Raji (cell line): ENCODE data around the gene CSRNP3.

Experiments used
- POLR2A ChIP-seq: IDR thresholded peaks from 2 replicates; pipeline ENCODE4 v1.6.1; 2011; ENCODE audit warnings: low read depth, low read length, control low read depth; ENCODE audit not compliant: insufficient read depth

CSRNP3 gene

DNA sequence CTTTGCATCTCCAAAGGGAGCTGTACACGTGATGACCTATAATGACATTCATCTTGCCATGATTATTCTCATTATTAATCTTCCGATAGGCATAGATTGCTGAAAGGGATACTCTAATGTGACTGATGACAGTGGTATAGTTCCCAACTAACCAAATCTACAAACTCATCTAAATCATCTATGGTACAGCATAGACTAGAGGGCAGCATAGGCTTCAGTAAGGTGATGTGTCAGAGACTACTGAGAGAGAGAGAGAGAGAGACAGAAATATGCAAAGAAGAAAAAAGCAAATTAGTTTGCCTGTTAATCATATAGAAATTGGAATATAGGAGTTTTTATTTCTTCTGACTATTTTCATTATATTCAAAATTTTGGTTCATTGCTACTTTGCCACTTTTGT is 89.3 kb downstream of the CSRNP3 start:
- no peak for TF ChIP-seq POLR2A

DNA sequence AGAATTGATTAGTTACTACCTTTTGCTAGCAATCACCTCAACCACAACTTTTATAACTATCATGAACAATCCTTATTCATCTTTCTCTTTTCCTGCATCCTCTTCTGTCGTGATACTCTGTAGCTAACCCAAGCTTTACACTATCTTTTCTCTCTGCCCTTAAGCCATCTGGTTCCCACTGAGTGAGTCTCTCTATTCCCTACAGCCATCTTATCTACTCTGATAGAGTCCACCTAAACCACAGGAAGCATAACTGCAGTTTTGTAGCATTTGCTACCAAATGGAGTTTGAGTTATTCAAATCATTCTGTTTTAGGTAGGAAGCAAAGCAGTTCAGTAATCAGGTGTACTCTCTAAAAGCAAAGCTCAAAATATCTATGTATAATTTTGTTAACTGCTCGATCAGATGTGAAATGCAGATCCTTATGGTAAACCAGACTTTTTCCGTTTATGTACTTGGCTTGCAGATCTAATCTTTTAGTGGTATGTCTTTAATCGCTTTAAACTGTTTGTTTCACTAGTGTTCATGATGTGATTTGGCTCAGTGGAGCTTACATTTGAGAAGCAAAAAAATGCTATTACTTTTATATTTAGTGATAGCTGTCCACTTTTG is 91.0 kb downstream of the CSRNP3 start:
- no peak for TF ChIP-seq POLR2A

DNA sequence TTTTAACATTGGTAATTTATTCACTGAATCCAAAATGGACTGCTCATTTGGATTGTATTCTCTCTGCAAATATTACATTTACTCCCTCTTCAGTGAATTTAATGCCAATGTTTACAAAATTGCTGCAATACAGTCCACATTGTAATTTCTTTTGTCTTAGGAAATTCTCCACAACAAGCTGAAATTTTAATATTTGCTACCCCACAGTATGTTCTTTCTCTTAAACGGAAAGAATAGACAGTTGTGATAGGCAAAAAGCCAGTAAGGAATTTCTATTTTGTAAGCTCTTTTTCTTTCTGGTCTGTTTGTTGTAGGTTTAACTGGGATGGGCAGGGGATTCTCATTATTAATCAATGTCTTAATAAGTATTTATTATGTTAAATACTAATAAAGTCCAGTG is 92.0 kb downstream of the CSRNP3 start:
- TF ChIP-seq POLR2A, result no peak

DNA sequence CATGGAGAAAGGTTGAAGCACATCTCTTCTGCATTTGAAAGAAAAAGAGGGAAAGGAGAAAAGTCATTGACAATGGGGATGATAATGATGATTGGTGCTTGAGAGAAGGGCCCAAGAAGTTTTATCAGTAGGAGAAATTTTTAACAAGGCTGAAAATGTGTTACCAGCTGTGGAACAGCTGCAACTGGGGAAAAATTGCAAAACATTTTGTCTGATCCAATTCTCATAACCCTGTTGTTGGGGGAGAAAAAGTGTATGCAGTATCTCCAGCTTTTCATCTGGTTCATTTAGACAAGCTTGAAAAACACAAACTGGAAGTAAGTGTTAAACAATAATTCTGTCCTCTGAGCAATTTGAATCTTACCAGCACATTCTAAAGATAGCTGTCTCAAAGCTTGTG is 92.7 kb downstream of the CSRNP3 start:
- no peak for TF ChIP-seq POLR2A

DNA sequence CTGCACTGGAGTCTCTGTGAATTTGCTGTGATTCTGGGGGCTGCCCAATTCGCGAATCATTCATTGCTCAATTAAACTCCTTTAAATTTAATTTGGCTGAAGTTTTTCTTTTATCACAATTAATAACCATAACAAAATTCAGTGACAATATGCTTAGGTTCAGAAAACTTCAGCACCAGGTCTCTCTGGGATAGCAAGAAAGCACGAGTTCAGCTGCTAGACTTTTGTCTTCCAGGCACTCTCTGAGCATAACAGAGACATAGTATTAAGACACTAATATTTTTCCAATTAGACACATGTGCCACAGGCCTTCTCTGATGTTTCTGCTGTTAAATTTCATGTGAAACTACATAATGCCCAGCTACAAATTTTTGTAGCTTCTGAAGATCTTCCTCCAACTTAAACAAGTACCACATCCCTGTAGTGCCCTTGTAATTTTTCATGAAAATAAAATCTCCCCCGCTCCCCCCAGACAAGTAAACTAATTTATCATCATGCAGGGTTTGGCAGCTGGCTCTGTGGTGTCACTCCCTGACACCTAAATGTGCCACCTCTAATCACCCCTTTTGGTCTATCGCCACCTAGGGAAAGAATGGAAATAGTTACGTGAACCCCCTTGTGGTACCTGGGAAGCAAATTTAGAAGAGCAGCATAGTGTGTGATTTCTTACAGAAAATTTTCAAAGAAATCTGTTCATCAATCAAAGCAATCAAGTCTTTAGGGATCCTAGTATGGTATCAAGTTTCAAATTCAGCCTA is 94.1 kb downstream of the CSRNP3 start:
- TF ChIP-seq POLR2A, result no peak

DNA sequence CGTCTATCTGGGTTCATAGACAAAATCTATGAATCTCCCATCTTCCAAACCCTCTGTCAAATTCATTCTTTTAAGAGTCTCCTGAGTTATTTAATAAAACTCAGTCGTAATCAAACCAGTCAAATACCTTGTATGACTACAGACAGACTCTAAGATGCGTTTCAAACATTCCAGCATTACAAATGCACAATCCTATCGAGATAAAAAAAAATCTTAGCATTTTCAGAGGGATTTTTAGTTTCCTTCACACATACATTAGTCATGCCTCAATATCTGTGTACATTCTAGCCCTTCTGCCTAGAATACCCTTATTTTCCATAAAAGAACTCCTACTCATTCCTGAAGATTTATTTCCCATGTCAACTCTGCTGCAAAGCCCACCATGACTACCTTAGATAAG is 96.5 kb downstream of the CSRNP3 start:
- TF ChIP-seq POLR2A, result no peak

DNA sequence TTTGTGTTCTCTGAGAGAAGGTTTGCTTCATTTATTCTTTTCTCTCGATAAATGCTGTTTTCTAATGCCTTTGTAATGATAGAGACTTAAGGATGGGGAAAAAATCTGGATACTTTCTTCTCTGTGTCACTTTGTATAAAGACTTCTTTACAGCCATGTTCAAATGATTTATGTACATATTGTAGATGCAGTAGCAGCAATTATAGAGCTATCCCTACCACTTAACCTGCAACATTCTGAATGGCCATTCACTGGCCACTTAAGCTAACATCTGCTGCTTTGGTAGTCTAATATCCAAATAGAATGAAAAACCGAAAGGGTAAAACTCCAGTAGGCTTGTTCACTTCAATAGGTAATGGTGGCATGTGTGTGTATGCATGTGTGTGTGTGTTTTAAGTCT is 97.8 kb downstream of the CSRNP3 start:
- TF ChIP-seq POLR2A, result no peak

DNA sequence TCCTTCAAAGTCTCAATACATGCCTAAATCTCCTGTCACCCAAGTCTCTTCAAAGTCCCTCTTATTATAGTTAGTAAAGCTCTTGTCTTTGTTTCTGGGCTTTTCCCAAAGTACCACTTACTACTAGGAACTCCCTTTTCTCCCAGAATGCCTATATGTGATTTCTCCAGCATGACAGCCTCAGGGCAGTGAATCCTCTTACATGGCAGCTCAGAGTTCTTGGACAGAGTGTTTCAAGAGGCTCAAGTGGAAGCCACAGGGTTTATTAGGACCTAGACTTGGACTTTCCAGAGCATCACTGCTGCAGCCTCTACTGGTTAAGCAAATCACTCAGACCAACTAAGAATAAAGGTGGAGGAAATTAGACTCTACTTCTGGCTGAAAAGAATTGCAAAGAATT is 98.9 kb downstream of the CSRNP3 start:
- no peak for TF ChIP-seq POLR2A

DNA sequence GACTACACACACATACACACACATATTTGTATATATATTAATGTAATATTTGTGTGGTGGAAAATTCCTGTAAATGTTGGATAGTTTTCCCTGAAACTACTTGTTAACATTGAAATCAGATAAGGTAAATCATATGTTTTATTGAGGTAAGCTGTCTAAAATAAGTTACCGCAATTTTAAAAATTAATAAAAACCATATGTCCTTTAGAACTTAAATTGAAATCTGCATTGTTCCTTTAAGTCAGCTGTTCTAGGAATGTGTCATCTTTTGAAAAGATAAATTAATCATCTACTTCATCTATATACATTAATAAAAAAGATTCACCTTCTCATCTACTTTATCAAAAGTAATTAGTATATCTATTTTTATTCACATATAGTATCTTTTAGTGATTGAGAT is 102.0 kb downstream of the CSRNP3 start:
- TF ChIP-seq POLR2A, result no peak

DNA sequence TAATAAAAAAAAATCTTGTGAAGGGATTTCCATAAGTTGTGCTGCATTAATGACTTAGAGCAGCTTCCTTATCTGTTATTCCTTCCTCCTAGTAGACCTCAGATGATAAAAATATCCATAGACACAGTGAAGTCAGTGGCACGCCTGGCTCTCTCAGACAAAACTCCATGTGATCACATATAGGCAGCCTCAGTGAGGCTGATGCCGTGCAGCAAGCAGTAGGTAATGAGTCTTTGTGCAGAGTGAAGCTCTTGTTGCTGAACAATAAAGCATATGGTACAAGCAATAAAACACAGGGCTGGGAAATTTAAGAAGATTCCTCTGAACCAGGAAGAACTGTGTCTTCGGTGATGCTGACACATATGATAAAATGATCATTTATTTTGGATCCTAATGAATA is 102.7 kb downstream of the CSRNP3 start:
- TF ChIP-seq POLR2A, result no peak

DNA sequence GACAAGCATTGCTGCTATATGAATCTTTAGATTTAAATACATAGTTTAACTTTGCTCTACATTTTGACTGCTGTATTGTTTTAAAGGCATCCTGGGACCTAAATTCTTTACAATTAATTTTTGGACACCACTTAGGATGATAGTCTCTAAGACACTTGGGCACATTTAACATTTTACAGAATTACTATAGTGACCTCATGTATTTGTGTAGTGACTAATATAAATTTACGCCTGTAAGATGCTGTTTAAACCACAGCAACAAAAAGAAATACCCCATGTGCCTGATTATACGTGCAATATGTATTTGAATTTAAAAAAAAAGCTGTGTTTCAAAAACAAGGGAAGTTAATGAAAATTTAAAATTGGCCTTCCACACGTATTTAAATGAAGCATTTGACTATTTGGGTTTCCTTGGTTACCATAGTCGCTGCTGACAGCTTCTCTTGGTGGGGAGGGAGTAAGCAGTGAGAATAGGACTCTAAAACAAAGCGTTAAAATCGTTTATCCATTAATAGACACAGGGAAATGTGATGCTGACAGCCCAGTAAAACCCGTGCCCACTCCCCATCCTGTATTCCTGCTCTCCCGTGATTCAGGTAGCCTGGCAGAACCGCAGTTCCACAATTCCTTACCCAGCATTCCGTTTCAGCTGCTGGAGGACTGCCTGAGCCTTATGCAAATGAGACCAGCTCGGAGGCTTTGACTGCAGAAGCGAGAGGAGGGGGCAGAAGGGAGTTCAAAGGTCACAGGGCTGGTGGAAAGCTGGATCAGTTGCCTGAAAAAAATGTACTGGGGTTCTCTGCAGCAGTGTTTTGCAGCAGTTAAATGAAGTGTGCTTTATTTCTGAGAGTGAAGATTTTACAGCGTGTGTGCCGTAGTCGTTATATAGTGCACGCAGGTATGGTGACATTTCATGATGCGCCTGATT is 104.3 kb downstream of the CSRNP3 start:
- TF ChIP-seq POLR2A, result no peak

DNA sequence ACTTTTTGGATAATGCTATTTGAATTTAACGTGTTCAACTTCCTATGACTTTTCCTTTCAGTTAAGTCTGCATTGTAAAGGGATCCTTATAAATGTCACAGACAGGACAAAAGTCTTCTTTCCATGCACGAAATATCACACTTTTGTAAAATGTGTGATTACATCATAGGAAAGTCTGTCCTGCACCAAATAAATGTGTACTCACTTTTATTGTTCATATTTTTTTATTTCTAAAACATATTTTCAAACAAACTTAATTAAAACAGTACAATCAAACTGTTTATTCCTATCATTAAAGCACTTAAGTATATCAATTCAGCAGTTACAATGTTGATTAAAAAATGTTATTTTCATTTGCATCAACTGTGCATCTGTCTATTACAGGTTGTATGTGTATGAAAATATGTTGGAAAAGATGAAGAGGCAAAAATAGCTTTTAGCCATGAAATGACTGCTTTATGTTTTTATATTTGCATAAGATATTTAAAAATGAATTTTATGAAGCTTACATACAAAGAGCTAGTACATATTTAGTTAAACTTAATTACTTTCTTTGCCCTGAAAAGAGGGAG is 105.6 kb downstream of the CSRNP3 start:
- no peak for TF ChIP-seq POLR2A

DNA sequence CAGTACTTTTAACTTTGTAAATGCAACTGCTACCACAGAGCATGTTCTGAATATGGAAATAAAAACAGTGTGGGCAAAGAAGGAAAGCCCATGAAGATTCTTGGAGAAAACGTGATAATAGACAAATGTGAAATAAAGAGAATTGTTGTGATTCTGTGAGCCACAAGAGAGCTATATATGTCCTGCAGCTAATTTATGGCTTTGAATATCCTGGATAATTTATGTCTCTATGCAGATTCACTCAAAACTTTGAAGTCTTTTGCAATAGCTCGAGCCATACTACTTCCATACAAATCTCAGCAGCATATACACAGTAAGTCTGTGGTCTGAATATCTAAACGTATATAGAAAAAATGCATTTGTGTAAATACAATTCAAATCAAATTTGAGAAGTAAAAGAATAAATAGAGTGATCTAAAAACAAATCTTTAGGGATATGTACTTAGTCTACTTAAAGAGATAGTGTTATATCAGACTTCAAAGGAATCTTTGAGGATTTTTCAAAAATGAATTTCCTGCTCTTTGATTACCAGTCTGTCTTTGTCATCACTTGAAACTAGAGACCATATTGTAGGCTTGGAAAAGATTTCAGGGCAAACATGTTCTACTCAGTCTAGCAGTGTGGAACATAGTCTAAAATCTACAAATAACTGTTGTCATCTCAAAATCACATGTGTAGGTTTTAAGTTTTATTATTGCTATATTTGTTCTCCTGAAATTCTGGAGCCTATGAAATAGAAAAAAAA is 107.1 kb downstream of the CSRNP3 start:
- TF ChIP-seq POLR2A, result no peak

DNA sequence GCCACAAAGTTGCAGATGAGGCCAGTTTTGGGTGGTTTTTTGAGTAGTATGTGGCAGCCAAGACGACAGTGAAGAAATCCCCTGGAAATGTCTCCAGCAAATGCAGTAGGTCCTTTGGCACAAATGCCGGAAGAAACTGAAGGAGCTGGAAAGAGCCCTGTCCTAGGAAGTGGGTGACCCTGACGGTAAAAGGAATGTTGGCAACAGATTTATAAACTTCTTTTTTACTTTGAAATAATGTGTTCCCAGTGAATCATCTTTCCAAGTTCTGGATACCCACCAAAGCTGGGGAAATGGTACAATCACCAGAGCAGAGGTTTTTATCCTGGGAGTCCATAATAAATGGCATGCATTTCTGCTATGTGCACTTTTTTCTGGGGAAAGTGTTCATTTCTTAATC is 112.9 kb downstream of the CSRNP3 start:
- TF ChIP-seq POLR2A, result no peak
